GM12878 (cell line): ENCODE measurements around the gene AGTRAP. TPM values are rescaled to one million over a fixed set of nuclear protein-coding genes. Genes with fewer than 3 reads are reported as not detected.

Experiments
- ATAC-seq: fragments of 200-7000 bp; cut with Tn5 transposase; 3 replicates; pipeline ENCODE4 v1.9.1; 2020; ENCODE audit warnings: mild to moderate bottlenecking, moderate library complexity
- BruUV-seq: library from RNA; stranded (reverse); fragments of 400-500 nt; replicated peaks from 2 replicates; lab custom pipeline; 2021; lab: Mats Ljungman, UMichigan
- CTCF ChIA-PET: fragments of 300-600 bp; sonication (Branson Sonifier 250); formaldehyde crosslinking; extraction: SDS; loops from one replicate; lab custom pipeline; 2021; ENCODE audit warnings: inconsistent platforms; lab: Yijun Ruan, JAX
- POLR2A ChIA-PET: fragments of 350-600 bp; formaldehyde crosslinking; extraction: SDS; loops from one replicate; lab custom pipeline; 2021; ENCODE audit warnings: inconsistent platforms; lab: Charles Lee
- RAD21 ChIA-PET: fragments of 300-600 bp; sonication (Branson Sonifier 250); formaldehyde crosslinking; loops from one replicate; lab custom pipeline; 2023; ENCODE audit warnings: antibody characterized with exemption; ENCODE audit not compliant: unreplicated experiment; lab: Charles Lee
- SMC1A ChIA-PET: fragments of 300-600 bp; sonication (Branson Sonifier 250); formaldehyde crosslinking; loops from one replicate; lab custom pipeline; 2023; ENCODE audit not compliant: unreplicated experiment, uncharacterized antibody; lab: Charles Lee
- DNase-seq: peaks from one replicate; pipeline ENCODE4 v3.0.0-alpha.2; 2011; ENCODE audit warnings: low read depth, low spot score
- FAIRE-seq: peaks from 3 replicates; lab custom pipeline; 2011; peaks lifted over from hg19 to GRCh38; lab: Jason Lieb, UNC
- H2AFZ ChIP-seq: 2 replicates; pipeline ENCODE4 v1.6.0; 2011; ENCODE audit warnings: low read depth, low read length, control low read depth; ENCODE audit not compliant: control insufficient read depth
- H3K27ac ChIP-seq: 2 replicates; pipeline ENCODE4 v1.5.1; 2011; ENCODE audit warnings: control low read depth; ENCODE audit not compliant: control insufficient read depth, insufficient read depth
- H3K27me3 ChIP-seq, 2 experiments: replicated peaks in 1 of 2; 2 replicates each; pipeline versions ENCODE4 v1.6.0 to v1.6.1; 2011; ENCODE audit warnings: low read length in 1 of 2; ENCODE audit not compliant: control insufficient read depth in 2 of 2, insufficient read depth in 2 of 2
- H3K36me3 ChIP-seq, 2 experiments: 2 replicates each; pipeline ENCODE4 v1.5.1; 2011; ENCODE audit warnings: low read length in 1 of 2; ENCODE audit not compliant: control insufficient read depth in 2 of 2, insufficient read depth in 2 of 2
- H3K4me1 ChIP-seq: 2 replicates; pipeline ENCODE4 v1.6.1; 2011; ENCODE audit warnings: mild to moderate bottlenecking, low read length, moderate library complexity, mixed read lengths; ENCODE audit not compliant: control insufficient read depth, insufficient read depth
- H3K4me2 ChIP-seq: 2 replicates; pipeline ENCODE4 v1.6.0; 2011; ENCODE audit warnings: control low read depth; ENCODE audit not compliant: control insufficient read depth, insufficient read depth
- H3K4me3 ChIP-seq: fragments of 200-600 bp; sonication (generic); 2 replicates; pipeline ENCODE4 v1.5.1; 2016
- H3K79me2 ChIP-seq: 2 replicates; pipeline ENCODE4 v1.6.0; 2011; ENCODE audit warnings: low read length; ENCODE audit not compliant: control insufficient read depth, insufficient read depth
- H3K9ac ChIP-seq: 2 replicates; pipeline ENCODE4 v1.8.0; 2011; ENCODE audit warnings: low read length, control low read depth, mixed read lengths; ENCODE audit not compliant: control insufficient read depth, insufficient read depth
- H3K9me3 ChIP-seq: replicated peaks from 3 replicates; pipeline ENCODE4 v1.5.1; 2011; ENCODE audit warnings: mild to moderate bottlenecking, low read length; ENCODE audit not compliant: control insufficient read depth, insufficient read depth
- H4K20me1 ChIP-seq: 2 replicates; pipeline ENCODE4 v1.6.0; 2011; ENCODE audit not compliant: control insufficient read depth, insufficient read depth
- WGBS: methylation state at CpG from one replicate; pipeline ENCODE4 v1.1.6; 2016; ENCODE audit warnings: low lambda C conversion rate; ENCODE audit not compliant: insufficient replicate concordance, insufficient coverage; ENCODE audit errors: missing lambda C conversion rate; 5-methylcytosine and 5-hydroxymethylcytosine counted together
- in situ Hi-C: fragments of 300-500 bp; cut with MboI; formaldehyde crosslinking; loops from 9 replicates; pipeline ENCODE4 v1.14.3; 2018; ENCODE audit warnings: mixed read lengths
- intact Hi-C: fragments of 100-400 bp; cut with micrococcal nuclease; formaldehyde crosslinking; loops from one replicate; pipeline ENCODE4 v1.14.2; 2022; ENCODE audit not compliant: unreplicated experiment
- polyA plus RNA-seq, 11 experiments: library from polyadenylated mRNA; depleted of rRNA in 4 of 11; unstranded in 6 of 11; stranded (reverse) in 5 of 11; fragments of >200 nt; fragmentation: Nextera tagmentation in 4 of 11; fragmentation: Illumina TruSeq in 1 of 11; extraction: Ambion mirVana in 4 of 11; extraction: Trizol in 1 of 11; gene quantifications; 1 replicate in 1 of 11; 2 replicates in 10 of 11; pipeline versions ENCODE4 v1.2.1 to v1.2.3, GENCODE V29; 2011 to 2016; ENCODE audit warnings: inconsistent platforms in 2 of 11, missing spikeins in 2 of 11, low read depth in 1 of 11
- total RNA-seq, 4 experiments: library from RNA; depleted of rRNA in 3 of 4; stranded (reverse); fragments of >200 nt in 3 of 4; fragmentation: Illumina TruSeq in 1 of 4; extraction: Trizol in 1 of 4; gene quantifications; 2 replicates each; pipeline versions ENCODE4 v1.2.1 to v1.2.3, GENCODE V29; 2013 to 2021
- TF ChIP-seq, protein P1 (sequence below): IDR thresholded peaks from 2 replicates; pipeline ENCODE4 v1.6.1; 2011; ENCODE audit warnings: mild to moderate bottlenecking, low read depth, low read length, moderate library complexity; ENCODE audit not compliant: insufficient replicate concordance
- TF ChIP-seq, protein P2 (sequence below): fragments of 450-650 bp; IDR thresholded peaks from 2 replicates; pipeline ENCODE4 v1.6.1; 2016; ENCODE audit warnings: mild to moderate bottlenecking
- TF ChIP-seq, protein P3 (sequence below): fragments of 450-650 bp; formaldehyde crosslinking; IDR thresholded peaks from 2 replicates; pipeline ENCODE4 v1.5.0; 2022; ENCODE audit warnings: mild to moderate bottlenecking, missing genetic modification characterization

The AGTRAP gene
- total and polyA plus RNA-seq, 10 of the 15 experiments (the other 5 are each of a cell fraction or from before 2014, with no cell fraction given), result 3.0 to 17.4 (median 10.2) TPM

DNA sequence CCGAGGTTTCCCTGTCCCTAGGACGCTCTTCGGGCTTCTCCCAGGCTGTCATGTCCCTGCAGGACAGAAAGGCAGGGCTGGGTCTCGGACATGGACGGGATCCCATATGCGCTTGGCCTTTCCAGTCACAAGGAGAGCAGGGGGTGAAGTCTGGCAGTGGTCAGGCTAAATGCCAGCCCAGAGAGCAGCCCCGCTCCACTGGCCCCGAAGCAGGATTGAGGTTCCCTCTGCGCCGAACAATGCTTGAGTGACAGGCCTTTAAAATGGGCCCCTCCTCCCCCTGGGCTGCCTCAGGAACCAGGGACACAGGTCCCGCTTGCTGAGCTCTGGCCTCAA lies 31.8 kb upstream of the AGTRAP start:
- CTCF ChIA-PET, result no interaction called here
- RAD21 ChIA-PET, result interaction anchor here (0.8 kb wide), 1 partner anchor 40 kb away, joined by 3 read pairs; the partner anchor contains the start of gene FBXO6
- Histone ChIP-seq H4K20me1 (no peaks in the 10 kb centered on the region), H2AFZ (no peak overlapping the region), H3K27ac (no peak overlapping the region), H3K9ac (no peak overlapping the region), H3K79me2 (no peaks in the 10 kb centered on the region), H3K27me3 (peaks cover 2 to 7% of the 10 kb centered on the region in 2 experiments), H3K4me1 (no peaks in the 10 kb centered on the region; the same call in 1 of the 2 replicates), H3K9me3 (no peaks in the 10 kb centered on the region), H3K4me3 (no peak overlapping the region), H3K36me3 (no peaks in the 10 kb centered on the region), H3K4me2 (no peak overlapping the region)
- FAIRE-seq, result no peak
- intact Hi-C loops, result no loop called here
- in situ Hi-C loops, result no loop called here
- POLR2A ChIA-PET, result no interaction called here
- no peak for DNase-seq
- WGBS, result 31% methylated on average over 11 of the region's 11 CpGs
- TF ChIP-seq, protein P1, sequence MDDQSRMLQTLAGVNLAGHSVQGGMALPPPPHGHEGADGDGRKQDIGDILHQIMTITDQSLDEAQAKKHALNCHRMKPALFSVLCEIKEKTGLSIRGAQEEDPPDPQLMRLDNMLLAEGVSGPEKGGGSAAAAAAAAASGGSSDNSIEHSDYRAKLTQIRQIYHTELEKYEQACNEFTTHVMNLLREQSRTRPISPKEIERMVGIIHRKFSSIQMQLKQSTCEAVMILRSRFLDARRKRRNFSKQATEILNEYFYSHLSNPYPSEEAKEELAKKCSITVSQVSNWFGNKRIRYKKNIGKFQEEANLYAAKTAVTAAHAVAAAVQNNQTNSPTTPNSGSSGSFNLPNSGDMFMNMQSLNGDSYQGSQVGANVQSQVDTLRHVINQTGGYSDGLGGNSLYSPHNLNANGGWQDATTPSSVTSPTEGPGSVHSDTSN, result peak; percentile 42
- TF ChIP-seq, protein P2, sequence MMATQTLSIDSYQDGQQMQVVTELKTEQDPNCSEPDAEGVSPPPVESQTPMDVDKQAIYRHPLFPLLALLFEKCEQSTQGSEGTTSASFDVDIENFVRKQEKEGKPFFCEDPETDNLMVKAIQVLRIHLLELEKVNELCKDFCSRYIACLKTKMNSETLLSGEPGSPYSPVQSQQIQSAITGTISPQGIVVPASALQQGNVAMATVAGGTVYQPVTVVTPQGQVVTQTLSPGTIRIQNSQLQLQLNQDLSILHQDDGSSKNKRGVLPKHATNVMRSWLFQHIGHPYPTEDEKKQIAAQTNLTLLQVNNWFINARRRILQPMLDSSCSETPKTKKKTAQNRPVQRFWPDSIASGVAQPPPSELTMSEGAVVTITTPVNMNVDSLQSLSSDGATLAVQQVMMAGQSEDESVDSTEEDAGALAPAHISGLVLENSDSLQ, result peak; percentile 73
- TF ChIP-seq, protein P3, sequence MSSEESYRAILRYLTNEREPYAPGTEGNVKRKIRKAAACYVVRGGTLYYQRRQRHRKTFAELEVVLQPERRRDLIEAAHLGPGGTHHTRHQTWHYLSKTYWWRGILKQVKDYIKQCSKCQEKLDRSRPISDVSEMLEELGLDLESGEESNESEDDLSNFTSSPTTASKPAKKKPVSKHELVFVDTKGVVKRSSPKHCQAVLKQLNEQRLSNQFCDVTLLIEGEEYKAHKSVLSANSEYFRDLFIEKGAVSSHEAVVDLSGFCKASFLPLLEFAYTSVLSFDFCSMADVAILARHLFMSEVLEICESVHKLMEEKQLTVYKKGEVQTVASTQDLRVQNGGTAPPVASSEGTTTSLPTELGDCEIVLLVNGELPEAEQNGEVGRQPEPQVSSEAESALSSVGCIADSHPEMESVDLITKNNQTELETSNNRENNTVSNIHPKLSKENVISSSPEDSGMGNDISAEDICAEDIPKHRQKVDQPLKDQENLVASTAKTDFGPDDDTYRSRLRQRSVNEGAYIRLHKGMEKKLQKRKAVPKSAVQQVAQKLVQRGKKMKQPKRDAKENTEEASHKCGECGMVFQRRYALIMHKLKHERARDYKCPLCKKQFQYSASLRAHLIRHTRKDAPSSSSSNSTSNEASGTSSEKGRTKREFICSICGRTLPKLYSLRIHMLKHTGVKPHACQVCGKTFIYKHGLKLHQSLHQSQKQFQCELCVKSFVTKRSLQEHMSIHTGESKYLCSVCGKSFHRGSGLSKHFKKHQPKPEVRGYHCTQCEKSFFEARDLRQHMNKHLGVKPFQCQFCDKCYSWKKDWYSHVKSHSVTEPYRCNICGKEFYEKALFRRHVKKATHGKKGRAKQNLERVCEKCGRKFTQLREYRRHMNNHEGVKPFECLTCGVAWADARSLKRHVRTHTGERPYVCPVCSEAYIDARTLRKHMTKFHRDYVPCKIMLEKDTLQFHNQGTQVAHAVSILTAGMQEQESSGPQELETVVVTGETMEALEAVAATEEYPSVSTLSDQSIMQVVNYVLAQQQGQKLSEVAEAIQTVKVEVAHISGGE (CRISPR knock-in tag), result no peak
- no peak for ATAC-seq
- SMC1A ChIA-PET, result no interaction called here
- BruUV-seq, result no TSS peak
